AG04450 (cell line): Measurements from ENCODE around the gene CEP72. TPM values are rescaled to one million over a fixed set of nuclear protein-coding genes. Genes with fewer than 3 reads are reported as not detected.
"Not testable (repeated sequence)": the region's sequence is repeated elsewhere in the genome, so short reads cannot be mapped to it uniquely, and the experiment has no call there.

ENCODE experiments used
- CTCF ChIA-PET: fragments of 300-600, 350-600 bp; formaldehyde crosslinking; extraction: SDS; loops from one replicate; lab custom pipeline; 2022; ENCODE audit warnings: antibody characterized with exemption, inconsistent platforms; lab: Charles Lee
- POLR2A ChIA-PET: fragments of 350-600 bp; formaldehyde crosslinking; extraction: SDS; loops from one replicate; lab custom pipeline; 2021; ENCODE audit warnings: antibody characterized with exemption, inconsistent platforms; lab: Yijun Ruan, JAX
- DNase-seq: peaks from one replicate; pipeline ENCODE4 v3.0.0-alpha.2; 2011; ENCODE audit warnings: low read depth, low spot score
- H3K27ac ChIP-seq: one replicate; pipeline ENCODE4 v1.5.1; 2012; ENCODE audit warnings: low read depth, low read length, control low read depth
- H3K27me3 ChIP-seq: one replicate; pipeline ENCODE4 v1.6.0; 2012; ENCODE audit warnings: low read length; ENCODE audit not compliant: control insufficient read depth, insufficient read depth
- H3K4me3 ChIP-seq: 2 replicates; pipeline ENCODE4 v1.5.1; 2011; ENCODE audit warnings: mild to moderate bottlenecking, low read depth, low read length, control low read depth
- H3K9me3 ChIP-seq: 2 replicates; pipeline ENCODE4 v1.5.1; 2012; ENCODE audit warnings: low read length; ENCODE audit not compliant: control insufficient read depth, insufficient read depth
- polyA plus RNA-seq: library from polyadenylated mRNA; depleted of rRNA; stranded (reverse); fragments of >200 nt; gene quantifications from 2 replicates; pipeline ENCODE4 v1.2.3, GENCODE V29; 2011; rRNA removed

The CEP72 gene
- polyA plus RNA-seq, 1 experiment, result 0.66 TPM

DNA sequence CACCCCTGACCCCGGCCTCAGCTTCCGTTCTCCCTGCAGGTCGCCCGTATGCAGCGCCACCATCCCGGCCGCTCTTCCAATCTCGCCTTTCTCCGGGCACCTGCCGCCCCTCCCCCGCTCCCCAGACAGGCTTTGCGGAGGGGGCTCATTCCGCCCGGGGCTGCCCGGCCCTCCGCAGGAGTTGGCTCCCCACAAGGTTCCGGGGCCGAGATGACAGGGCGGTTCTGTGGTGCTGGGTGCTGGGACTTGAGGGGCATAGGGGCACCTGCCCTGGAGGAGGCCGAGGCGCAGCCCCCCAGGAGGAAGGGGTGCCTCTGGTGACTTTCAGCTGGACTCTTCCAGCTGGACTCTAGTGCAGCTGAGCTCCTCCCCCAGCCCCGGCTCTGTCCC lies 81.9 kb downstream of the CEP72 start:
- H3K27me3 ChIP-seq, H3K4me3 ChIP-seq, H3K9me3 ChIP-seq, DNase-seq, CTCF ChIA-PET, H3K27ac ChIP-seq, POLR2A ChIA-PET: not testable (repeated sequence)

DNA sequence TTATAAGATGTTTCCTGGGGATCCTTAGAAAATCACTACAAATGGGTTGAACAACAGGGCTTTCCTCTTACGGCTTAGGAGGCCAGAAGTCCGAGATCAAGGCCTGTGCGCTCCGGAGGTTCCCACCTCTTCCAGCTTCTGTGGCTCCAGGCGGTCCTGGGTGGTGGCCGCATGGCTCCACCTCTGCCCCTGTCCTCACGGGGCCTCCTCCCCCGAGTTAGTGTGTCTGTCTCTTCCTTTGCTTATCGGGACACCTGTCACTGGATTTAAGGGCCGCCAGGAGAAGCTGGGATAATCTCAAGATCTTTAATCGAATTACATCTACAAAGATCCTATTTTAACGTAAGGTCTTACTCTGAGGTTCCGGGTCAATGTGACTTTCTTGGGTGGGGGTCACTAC lies 83.3 kb downstream of the CEP72 start:
- H3K27ac ChIP-seq, DNase-seq, POLR2A ChIA-PET, H3K9me3 ChIP-seq, H3K4me3 ChIP-seq, CTCF ChIA-PET: not testable (repeated sequence)
- H3K27me3 ChIP-seq, result peaks cover 12% of the 10 kb centered on the region

DNA sequence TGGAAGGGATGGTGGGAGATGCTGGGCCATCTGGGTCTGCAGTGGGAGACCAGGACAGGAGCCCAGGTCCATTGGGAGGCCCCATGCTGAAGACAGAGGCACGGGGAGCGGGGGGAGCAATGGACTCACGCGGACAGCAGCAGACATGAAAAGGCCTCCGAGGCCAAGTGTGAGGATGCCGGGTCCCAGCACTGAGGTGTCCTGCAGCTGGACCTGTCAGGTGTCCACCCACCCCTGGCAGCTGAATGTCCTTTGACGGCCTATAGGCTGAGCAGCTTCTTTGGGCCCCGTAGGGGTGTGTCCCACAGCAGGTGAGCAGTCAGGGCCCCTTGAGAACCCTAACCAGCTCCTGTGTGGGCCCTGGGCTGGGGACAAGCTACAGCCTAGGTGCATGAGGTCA lies 84.1 kb downstream of the CEP72 start:
- H3K27me3 ChIP-seq, result peaks cover 12% of the 10 kb centered on the region
- POLR2A ChIA-PET, DNase-seq, CTCF ChIA-PET, H3K27ac ChIP-seq, H3K4me3 ChIP-seq, H3K9me3 ChIP-seq: not testable (repeated sequence)

DNA sequence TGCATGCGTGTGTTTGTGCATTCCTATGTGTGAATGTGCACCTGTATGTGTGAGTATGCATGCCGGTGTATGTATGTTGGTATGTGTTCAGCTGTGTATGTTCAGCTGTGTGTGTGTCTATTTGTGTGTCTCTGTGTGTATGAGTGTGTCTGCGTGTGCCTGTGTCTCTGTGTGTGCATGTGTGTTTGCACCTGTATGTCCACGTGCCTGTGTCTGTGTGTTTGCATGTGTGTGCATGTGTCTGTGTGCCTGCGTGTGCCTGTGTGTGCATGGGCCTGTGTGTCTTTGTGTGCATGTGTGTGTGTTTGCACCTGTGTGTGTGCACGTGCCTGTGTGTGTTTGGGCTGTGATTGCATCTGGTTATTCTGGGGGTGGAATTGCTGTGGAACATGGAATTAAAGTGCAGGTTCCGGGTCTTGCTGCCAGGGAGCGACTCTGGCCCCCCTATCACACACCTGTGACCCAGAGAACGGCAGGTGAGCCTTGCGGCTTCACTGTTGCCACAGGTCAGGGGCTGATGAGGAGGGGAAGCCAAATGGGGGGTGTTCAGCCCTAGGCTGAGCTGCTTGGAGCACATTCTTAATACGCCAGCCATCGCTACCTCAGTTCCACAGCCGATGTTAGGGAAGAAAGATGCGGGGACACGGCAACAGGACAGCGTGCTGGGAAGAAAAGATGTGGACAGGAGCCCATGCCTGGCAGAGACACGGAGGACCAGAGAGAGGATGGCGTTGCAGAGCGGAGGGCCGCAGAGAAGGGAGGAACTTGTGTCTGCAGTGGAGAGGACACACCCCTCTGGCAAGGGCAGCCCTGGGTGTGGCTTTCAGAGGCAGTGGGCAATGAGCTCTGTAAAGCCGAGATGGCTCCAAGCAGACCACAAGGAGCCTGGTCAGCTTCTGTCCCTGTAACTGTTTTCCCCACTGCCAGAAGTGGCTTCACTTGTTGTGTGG lies 84.9 kb downstream of the CEP72 start:
- POLR2A ChIA-PET, CTCF ChIA-PET, H3K4me3 ChIP-seq, H3K9me3 ChIP-seq, H3K27ac ChIP-seq, DNase-seq: not testable (repeated sequence)
- H3K27me3 ChIP-seq, result peaks cover 12% of the 10 kb centered on the region

Other genes starting within 250 kb of the CEP72 start
- 27.3 and 32.9 TPM in 2 replicates for gene EXOC3, start 169.2 kb upstream of the CEP72 start, polyA plus RNA-seq
- 0.76 and 1.0 TPM in 2 replicates for gene SLC9A3, start 87.9 kb upstream of the CEP72 start, polyA plus RNA-seq
- gene TPPP, start 81.0 kb downstream of the CEP72 start, polyA plus RNA-seq, result 0.05 and 0.06 TPM in 2 replicates
- gene ZDHHC11B, start 172.4 kb downstream of the CEP72 start, polyA plus RNA-seq, result not detected in 2 replicates
- gene ZDHHC11, start 238.6 kb downstream of the CEP72 start, polyA plus RNA-seq, result 0.19 and 0.26 TPM in 2 replicates